Panc1 (cell line): ENCODE measurements around the gene SLC9A1.

Experiments used
- POLR2AphosphoS5 ChIP-seq: IDR thresholded peaks from 2 replicates; pipeline ENCODE4 v1.6.1; 2012; ENCODE audit warnings: mild to moderate bottlenecking, low read depth, low read length, moderate library complexity
- TF ChIP-seq, protein P1 (sequence below): fragments of 450-650 bp; IDR thresholded peaks from 2 replicates; pipeline ENCODE4 v1.5.1; 2017; ENCODE audit warnings: mild to moderate bottlenecking

DNA sequence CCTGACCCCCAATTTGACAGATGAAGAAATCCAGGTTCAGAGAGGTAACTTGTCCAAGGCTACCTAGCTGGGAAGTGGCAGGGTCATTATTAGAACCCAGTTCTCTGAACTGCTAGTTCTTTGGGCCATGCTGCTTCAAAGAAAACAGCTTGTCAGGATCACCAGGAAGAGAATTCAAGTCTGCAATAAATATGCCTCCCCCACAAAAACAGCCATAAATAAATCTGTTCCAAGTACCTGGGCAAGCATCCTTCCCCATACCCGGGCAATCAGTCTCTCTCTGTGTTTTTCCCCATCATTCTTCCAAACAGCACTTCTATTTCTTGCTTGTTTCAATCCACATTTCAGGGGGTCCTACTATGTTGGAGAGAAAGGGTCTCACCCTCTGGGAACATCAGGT is 34.1 kb downstream of the SLC9A1 start:
- TF ChIP-seq POLR2AphosphoS5: no peak
- TF ChIP-seq, protein P1, sequence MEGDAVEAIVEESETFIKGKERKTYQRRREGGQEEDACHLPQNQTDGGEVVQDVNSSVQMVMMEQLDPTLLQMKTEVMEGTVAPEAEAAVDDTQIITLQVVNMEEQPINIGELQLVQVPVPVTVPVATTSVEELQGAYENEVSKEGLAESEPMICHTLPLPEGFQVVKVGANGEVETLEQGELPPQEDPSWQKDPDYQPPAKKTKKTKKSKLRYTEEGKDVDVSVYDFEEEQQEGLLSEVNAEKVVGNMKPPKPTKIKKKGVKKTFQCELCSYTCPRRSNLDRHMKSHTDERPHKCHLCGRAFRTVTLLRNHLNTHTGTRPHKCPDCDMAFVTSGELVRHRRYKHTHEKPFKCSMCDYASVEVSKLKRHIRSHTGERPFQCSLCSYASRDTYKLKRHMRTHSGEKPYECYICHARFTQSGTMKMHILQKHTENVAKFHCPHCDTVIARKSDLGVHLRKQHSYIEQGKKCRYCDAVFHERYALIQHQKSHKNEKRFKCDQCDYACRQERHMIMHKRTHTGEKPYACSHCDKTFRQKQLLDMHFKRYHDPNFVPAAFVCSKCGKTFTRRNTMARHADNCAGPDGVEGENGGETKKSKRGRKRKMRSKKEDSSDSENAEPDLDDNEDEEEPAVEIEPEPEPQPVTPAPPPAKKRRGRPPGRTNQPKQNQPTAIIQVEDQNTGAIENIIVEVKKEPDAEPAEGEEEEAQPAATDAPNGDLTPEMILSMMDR: no peak
